ENCODE measurements around the gene SPEG.

DNA sequence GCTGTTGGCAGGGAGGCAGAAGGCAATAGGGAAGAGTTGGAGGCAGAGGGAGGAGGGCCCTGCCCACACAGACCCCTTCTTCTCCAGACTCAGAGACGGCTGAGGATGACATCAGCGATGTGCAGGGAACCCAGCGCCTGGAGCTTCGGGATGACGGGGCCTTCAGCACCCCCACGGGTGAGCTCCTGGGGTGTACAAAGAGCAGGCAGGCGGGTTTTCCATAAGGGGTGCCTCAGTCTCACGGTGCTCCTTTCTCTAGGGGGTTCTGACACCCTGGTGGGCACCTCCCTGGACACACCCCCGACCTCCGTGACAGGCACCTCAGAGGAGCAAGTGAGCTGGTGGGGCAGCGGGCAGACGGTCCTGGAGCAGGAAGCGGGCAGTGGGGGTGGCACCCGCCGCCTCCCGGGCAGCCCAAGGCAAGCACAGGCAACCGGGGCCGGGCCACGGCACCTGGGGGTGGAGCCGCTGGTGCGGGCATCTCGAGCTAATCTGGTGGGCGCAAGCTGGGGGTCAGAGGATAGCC lies 10.0 kb downstream of the SPEG start:
- TF ChIP-seq, protein P1, sequence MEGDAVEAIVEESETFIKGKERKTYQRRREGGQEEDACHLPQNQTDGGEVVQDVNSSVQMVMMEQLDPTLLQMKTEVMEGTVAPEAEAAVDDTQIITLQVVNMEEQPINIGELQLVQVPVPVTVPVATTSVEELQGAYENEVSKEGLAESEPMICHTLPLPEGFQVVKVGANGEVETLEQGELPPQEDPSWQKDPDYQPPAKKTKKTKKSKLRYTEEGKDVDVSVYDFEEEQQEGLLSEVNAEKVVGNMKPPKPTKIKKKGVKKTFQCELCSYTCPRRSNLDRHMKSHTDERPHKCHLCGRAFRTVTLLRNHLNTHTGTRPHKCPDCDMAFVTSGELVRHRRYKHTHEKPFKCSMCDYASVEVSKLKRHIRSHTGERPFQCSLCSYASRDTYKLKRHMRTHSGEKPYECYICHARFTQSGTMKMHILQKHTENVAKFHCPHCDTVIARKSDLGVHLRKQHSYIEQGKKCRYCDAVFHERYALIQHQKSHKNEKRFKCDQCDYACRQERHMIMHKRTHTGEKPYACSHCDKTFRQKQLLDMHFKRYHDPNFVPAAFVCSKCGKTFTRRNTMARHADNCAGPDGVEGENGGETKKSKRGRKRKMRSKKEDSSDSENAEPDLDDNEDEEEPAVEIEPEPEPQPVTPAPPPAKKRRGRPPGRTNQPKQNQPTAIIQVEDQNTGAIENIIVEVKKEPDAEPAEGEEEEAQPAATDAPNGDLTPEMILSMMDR (IDR thresholded peaks at IDR 0.05; ENCODE audit: insufficient read depth, low read depth, low read length): no peak
- TF ChIP-seq EZH2 (IDR thresholded peaks at IDR 0.05; ENCODE audit: insufficient read depth, low read length): no peak
